DND-41 (cell line): ENCODE data around the gene ZNF83.
"Not testable (repeated sequence)": the region's sequence is repeated elsewhere in the genome, so short reads cannot be mapped to it uniquely, and the experiment has no call there.

Source experiments
- ATAC-seq: fragments of 200-7000 bp; cut with Tn5 transposase; 3 replicates; pipeline ENCODE4 v1.9.1; 2021; ENCODE audit warnings: low read depth; ENCODE audit not compliant: insufficient read depth
- DNase-seq: peaks from one replicate; pipeline ENCODE4 v3.0.0-alpha.2; 2020
- H2AFZ ChIP-seq: 2 replicates; pipeline ENCODE4 v1.6.0; 2012; ENCODE audit warnings: low read depth, low read length
- H3K27ac ChIP-seq: 2 replicates; pipeline ENCODE4 v1.5.1; 2012; ENCODE audit warnings: low read length, inconsistent platforms
- H3K27me3 ChIP-seq: fragments of 200-600 bp; sonication (generic); 2 replicates; pipeline ENCODE4 v1.6.0; 2012; ENCODE audit warnings: low read length, mild to moderate bottlenecking, inconsistent platforms; ENCODE audit not compliant: insufficient read depth, poor library complexity
- H3K36me3 ChIP-seq: 2 replicates; pipeline ENCODE4 v1.5.1; 2012; ENCODE audit warnings: low read length, inconsistent platforms; ENCODE audit not compliant: insufficient read depth
- H3K4me1 ChIP-seq: 2 replicates; pipeline ENCODE4 v1.5.1; 2012; ENCODE audit warnings: mild to moderate bottlenecking, low read length; ENCODE audit not compliant: insufficient read depth
- H3K4me2 ChIP-seq: 2 replicates; pipeline ENCODE4 v1.6.0; 2012; ENCODE audit warnings: mild to moderate bottlenecking, moderate library complexity, low read length, inconsistent platforms; ENCODE audit not compliant: insufficient read depth
- H3K4me3 ChIP-seq, 2 experiments: fragments of 200-600 bp in 1 of 2; shearing (Covaris generic) in 1 of 2; 2 replicates each; pipeline ENCODE4 v1.5.1; 2012 to 2016; ENCODE audit warnings: inconsistent platforms in 2 of 2, low read length in 2 of 2, mild to moderate bottlenecking in 2 of 2, low read depth in 1 of 2, moderate library complexity in 1 of 2
- H3K79me2 ChIP-seq: 2 replicates; pipeline ENCODE4 v1.6.0; 2012; ENCODE audit warnings: low read length, inconsistent platforms; ENCODE audit not compliant: insufficient read depth
- H3K9ac ChIP-seq: 2 replicates; pipeline ENCODE4 v1.6.0; 2012; ENCODE audit warnings: low read depth, mild to moderate bottlenecking, inconsistent platforms, low read length, moderate library complexity
- H3K9me3 ChIP-seq: 2 replicates; pipeline ENCODE4 v1.5.1; 2012; ENCODE audit warnings: low read length, moderate library complexity, mild to moderate bottlenecking, inconsistent platforms; ENCODE audit not compliant: insufficient read depth, severe bottlenecking
- H4K20me1 ChIP-seq: 2 replicates; pipeline ENCODE4 v1.6.0; 2012; ENCODE audit warnings: low read length; ENCODE audit not compliant: insufficient read depth
- CTCF ChIP-seq: IDR thresholded peaks from 2 replicates; pipeline ENCODE4 v1.5.1; 2012; ENCODE audit warnings: borderline replicate concordance, low read length, moderate library complexity, mild to moderate bottlenecking; ENCODE audit not compliant: poor library complexity, severe bottlenecking; ENCODE audit errors: extremely low read depth
- EZH2 ChIP-seq: IDR thresholded peaks from 3 replicates; pipeline ENCODE4 v1.6.1; 2012; ENCODE audit warnings: borderline replicate concordance, low read depth, mild to moderate bottlenecking, moderate library complexity, low read length, inconsistent platforms; ENCODE audit not compliant: severe bottlenecking

ZNF83 gene

GRCh38 chr19:52637718-52638585 is at the start of gene ZNF83:
Gene ZNF83, minus strand, starts transcription at chr19:52638355.
- DNase-seq (peak; percentile 97), ATAC-seq (peak; percentile 87)
- H3K9ac ChIP-seq = peak within 1 kb of the TSS; percentile 94
- peak within 1 kb of the TSS; percentile 97 for H3K27ac ChIP-seq
- peaks cover 20% of the 10 kb centered on the region for H3K36me3 ChIP-seq
- H2AFZ ChIP-seq = peak within 1 kb of the TSS; percentile 95
- H3K9me3 ChIP-seq = no peaks in the 10 kb centered on the region
- TF ChIP-seq CTCF (no peak), EZH2 (no peak)
- H4K20me1 ChIP-seq = peaks cover 5% of the 10 kb centered on the region; the same call in 1 of the 2 replicates
- peak within 1 kb of the TSS; percentile 98 for H3K4me2 ChIP-seq
- H3K79me2 ChIP-seq = peaks cover 23% of the 10 kb centered on the region
- H3K4me3 ChIP-seq = peak within 1 kb of the TSS; percentile 76 to 97
- peaks cover 19% of the 10 kb centered on the region for H3K4me1 ChIP-seq
- no peaks in the 10 kb centered on the region for H3K27me3 ChIP-seq

GRCh38 chr19:52687684-52688083 is 49.5 kb upstream of the ZNF83 start:
- no peaks in the 10 kb centered on the region for H3K9me3 ChIP-seq
- peaks cover 30% of the 10 kb centered on the region for H3K36me3 ChIP-seq
- no peaks in the 10 kb centered on the region for H3K27me3 ChIP-seq
- H3K9ac ChIP-seq = no peak overlapping the region
- TF ChIP-seq CTCF = no peak
- H2AFZ ChIP-seq = no peak overlapping the region
- H3K4me2 ChIP-seq = peak overlapping the region; percentile 74; the same call in 1 of the 2 replicates
- ATAC-seq = no peak
- no peak overlapping the region; a peak in 1 of 4 replicates for H3K4me3 ChIP-seq
- peaks cover 43% of the 10 kb centered on the region for H3K4me1 ChIP-seq
- H4K20me1 ChIP-seq = peaks cover 25% of the 10 kb centered on the region
- H3K27ac ChIP-seq = no peak overlapping the region
- peaks cover 72% of the 10 kb centered on the region for H3K79me2 ChIP-seq
- DNase-seq = no peak

GRCh38 chr19:52685811-52686210 is 47.7 kb upstream of the ZNF83 start:
- ATAC-seq (no peak), DNase-seq (no peak)
- Histone ChIP-seq H3K79me2 (peaks cover 91% of the 10 kb centered on the region), H3K27me3 (no peaks in the 10 kb centered on the region), H2AFZ (no peak overlapping the region), H3K9ac (no peak overlapping the region), H3K27ac (no peak overlapping the region), H3K9me3 (no peaks in the 10 kb centered on the region), H3K4me2 (no peak overlapping the region), H3K36me3 (peaks cover 37% of the 10 kb centered on the region), H3K4me1 (peaks cover 33% of the 10 kb centered on the region), H4K20me1 (peaks cover 34% of the 10 kb centered on the region), H3K4me3 (no peak overlapping the region)
- TF ChIP-seq CTCF (no peak), EZH2 (no peak)

GRCh38 chr19:52681216-52681615 is 43.1 kb upstream of the ZNF83 start:
- not testable (repeated sequence) for H2AFZ ChIP-seq, H3K4me3 ChIP-seq, DNase-seq, H3K9me3 ChIP-seq, H3K9ac ChIP-seq, H3K4me1 ChIP-seq, H3K27me3 ChIP-seq, H3K4me2 ChIP-seq, H3K27ac ChIP-seq, ATAC-seq
- Histone ChIP-seq H4K20me1 (peaks cover 34% of the 10 kb centered on the region), H3K36me3 (peaks cover 53% of the 10 kb centered on the region), H3K79me2 (peaks cover 90% of the 10 kb centered on the region)
